Activated T-cell treated with anti-CD3 and anti-CD28 coated beads, Interleukin-2, amount 50 U/mL, for 4 hours (primary cell): Measurements from ENCODE around the gene FBLN5. TPM values are rescaled to one million over a fixed set of nuclear protein-coding genes. Genes with fewer than 3 reads are reported as not detected.

ENCODE experiments used
- ATAC-seq, 2 donors: fragments of 200-7000 bp; cut with Tn5 transposase; one replicate each; pipeline ENCODE4 v1.10.0; 2021
- DNase-seq: peaks from one replicate; pipeline ENCODE4 v3.0.0-alpha.2; 2020
- H3K27me3 Mint-ChIP-seq: one replicate; pipeline ENCODE4 v1.8.0; 2021; ENCODE audit warnings: low read depth, mixed read lengths
- H3K36me3 Mint-ChIP-seq: one replicate; pipeline ENCODE4 v1.8.0; 2022; ENCODE audit warnings: mixed read lengths; ENCODE audit not compliant: insufficient read depth
- H3K4me1 Mint-ChIP-seq: one replicate; pipeline ENCODE4 v1.8.0; 2021; ENCODE audit warnings: low read depth, mixed read lengths
- H3K4me3 Mint-ChIP-seq: one replicate; pipeline ENCODE4 v1.8.0; 2021; ENCODE audit warnings: mild to moderate bottlenecking, moderate library complexity, mixed read lengths
- H3K9me3 Mint-ChIP-seq: one replicate; pipeline ENCODE4 v1.8.0; 2021; ENCODE audit warnings: mixed read lengths
- total RNA-seq, 3 donors: library from RNA; stranded (reverse); gene quantifications; one replicate each; pipeline ENCODE4 v1.2.1, GENCODE V29; 2021

The FBLN5 gene
- total RNA-seq, 3 donors from 2014 or later, result 0.37 to 0.83 (median 0.60) TPM

DNA sequence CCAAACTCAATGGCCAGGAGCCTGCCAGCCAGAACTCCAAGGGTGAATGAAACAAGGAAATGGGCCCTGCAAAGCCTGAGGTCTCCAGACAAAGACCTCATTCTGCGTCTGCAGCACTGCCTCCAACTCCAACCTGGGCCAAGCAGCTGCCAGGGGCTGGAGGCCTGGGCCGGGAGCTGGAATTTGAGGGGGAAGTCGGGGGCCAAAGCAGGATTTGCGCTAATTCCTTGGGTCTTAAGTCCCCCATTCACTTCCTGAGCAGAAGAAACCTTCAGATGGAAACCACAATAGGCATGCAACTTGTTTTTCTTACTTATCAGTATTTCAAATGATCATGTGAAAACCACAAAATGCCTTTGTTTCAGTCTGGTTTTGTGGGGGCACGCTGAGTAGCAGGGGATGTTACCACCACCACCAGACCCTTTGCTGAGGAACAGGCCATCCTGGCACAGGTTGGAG, 57.2 kb downstream of the FBLN5 start:
- H3K27me3 Mint-ChIP-seq, result no peaks in the 10 kb centered on the region
- H3K4me1 Mint-ChIP-seq, result peaks cover 56% of the 10 kb centered on the region
- no peak overlapping the region for H3K4me3 Mint-ChIP-seq
- no peak for DNase-seq
- peak; percentile 30 to 40 for ATAC-seq
- no peaks in the 10 kb centered on the region for H3K9me3 Mint-ChIP-seq
- H3K36me3 Mint-ChIP-seq, result no peaks in the 10 kb centered on the region

DNA sequence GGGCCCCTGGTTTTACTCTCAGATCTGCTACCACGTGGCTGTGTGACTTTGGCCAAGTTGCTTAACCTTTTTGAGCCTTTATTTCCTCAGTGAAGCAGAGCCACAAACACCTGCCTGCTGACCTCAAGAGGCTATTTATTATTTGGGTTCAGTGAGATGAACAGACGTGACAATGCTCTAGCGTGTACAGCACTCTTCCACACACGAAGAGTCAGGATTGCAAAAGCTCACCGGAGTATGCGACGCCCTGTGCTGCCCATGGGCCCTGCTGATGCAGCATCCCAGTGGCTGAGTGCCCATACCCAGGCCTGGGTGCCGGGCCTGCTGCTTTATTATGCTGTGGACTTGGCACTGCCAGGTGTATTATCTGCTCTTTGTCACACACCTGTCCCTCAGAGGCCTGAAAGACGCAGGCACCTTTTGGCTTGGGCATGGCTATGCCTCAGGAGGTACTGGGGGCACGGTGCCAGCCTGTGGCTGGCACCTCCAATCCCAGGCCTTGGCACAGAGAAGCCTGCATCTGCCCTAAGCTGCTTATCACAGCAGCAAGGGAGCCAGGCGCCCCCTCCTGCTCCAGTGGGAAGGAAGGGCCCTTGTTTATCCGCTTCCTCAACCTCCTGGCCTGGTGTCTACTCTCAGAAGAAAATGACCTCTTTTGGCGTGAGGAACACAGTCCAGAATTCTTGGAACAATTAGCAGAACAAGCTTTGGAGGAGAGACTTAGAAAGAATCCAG, 57.9 kb downstream of the FBLN5 start:
- DNase-seq, result no peak
- ATAC-seq, result no peak
- Mint-ChIP-seq H3K4me1 (peaks cover 54% of the 10 kb centered on the region), H3K27me3 (no peaks in the 10 kb centered on the region), H3K4me3 (no peak overlapping the region), H3K36me3 (no peaks in the 10 kb centered on the region), H3K9me3 (no peaks in the 10 kb centered on the region)

GRCh38 chr14:91888641-91889476, 58.6 kb downstream of the FBLN5 start:
- ATAC-seq, result no peak
- DNase-seq, result no peak
- H3K9me3 Mint-ChIP-seq, result no peaks in the 10 kb centered on the region
- peaks cover 51% of the 10 kb centered on the region for H3K4me1 Mint-ChIP-seq
- H3K36me3 Mint-ChIP-seq, result no peaks in the 10 kb centered on the region
- no peak overlapping the region for H3K4me3 Mint-ChIP-seq
- no peaks in the 10 kb centered on the region for H3K27me3 Mint-ChIP-seq

- H3K9me3 Mint-ChIP-seq, result no peaks in the 10 kb centered on the region
- DNase-seq (no peak), ATAC-seq (no peak)
- no peaks in the 10 kb centered on the region for H3K27me3 Mint-ChIP-seq
- H3K36me3 Mint-ChIP-seq, result no peaks in the 10 kb centered on the region
- no peak overlapping the region for H3K4me3 Mint-ChIP-seq
- peaks cover 33% of the 10 kb centered on the region for H3K4me1 Mint-ChIP-seq
Measured at GRCh38 chr14:91886961-91887360, 60.5 kb downstream of the FBLN5 start.

DNA sequence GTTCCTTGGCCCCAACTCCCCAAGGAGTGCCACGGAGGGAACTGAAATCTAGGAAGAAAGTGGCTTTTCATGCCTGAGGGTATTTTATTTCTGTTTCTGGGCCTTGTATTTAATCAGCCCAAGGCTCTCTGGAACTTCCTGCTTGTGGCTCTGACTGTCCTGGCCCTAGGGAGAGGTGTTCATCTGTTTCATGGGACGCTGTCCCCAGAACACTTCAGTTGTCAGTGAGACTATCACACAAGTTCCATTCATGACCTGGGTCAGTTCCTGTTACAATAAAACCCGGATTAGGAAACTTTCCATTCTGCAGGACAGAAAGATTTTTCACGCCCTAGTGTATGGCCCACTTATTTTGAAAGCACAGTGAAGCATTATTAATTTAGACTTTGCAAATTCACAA, 61.7 kb downstream of the FBLN5 start:
- Mint-ChIP-seq H3K9me3 (no peaks in the 10 kb centered on the region), H3K4me1 (peaks cover 28% of the 10 kb centered on the region), H3K27me3 (no peaks in the 10 kb centered on the region), H3K36me3 (no peaks in the 10 kb centered on the region), H3K4me3 (no peak overlapping the region)
- ATAC-seq (no peak), DNase-seq (no peak)

DNA sequence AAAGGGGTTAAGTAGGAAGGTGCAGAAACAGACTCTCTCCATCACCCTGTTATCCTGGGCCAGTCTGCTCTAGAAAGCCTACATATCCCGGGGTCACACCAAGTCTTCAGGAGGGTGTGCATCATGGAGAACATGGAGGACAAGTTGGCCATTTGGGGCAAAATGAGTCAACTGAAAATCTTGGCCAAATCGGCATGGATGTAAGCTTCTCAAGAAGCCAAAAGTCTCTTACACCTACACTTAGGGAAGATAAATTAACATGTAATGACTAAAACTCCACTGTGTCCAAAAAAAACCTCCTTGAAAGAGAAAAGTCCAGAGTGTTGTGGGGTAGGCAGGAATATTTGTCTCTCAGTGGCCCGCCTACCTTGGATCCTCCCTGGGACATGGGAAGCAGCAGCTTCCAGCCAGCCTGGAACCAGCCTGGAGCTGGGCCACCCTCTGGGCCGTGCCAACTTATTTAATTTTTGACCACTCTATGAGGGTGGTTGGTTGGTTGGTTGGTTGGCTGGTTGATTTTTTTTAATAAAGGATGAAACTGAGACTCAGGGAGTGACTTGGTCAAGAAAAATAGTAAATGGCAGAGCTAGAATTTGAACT, 62.3 kb downstream of the FBLN5 start:
- Mint-ChIP-seq H3K9me3 (no peaks in the 10 kb centered on the region), H3K27me3 (no peaks in the 10 kb centered on the region)
- no peak for ATAC-seq

GRCh38 chr14:91884664-91885063, 62.8 kb downstream of the FBLN5 start:
- H3K9me3 Mint-ChIP-seq, result no peaks in the 10 kb centered on the region
- peaks cover 28% of the 10 kb centered on the region for H3K4me1 Mint-ChIP-seq
- ATAC-seq (no peak), DNase-seq (no peak)
- H3K27me3 Mint-ChIP-seq, result no peaks in the 10 kb centered on the region
- no peaks in the 10 kb centered on the region for H3K36me3 Mint-ChIP-seq
- H3K4me3 Mint-ChIP-seq, result no peak overlapping the region

More for the DNA sequence above, 62.3 kb downstream of the FBLN5 start:
- H3K36me3 Mint-ChIP-seq, result no peaks in the 10 kb centered on the region
- no peak for DNase-seq
- peaks cover 28% of the 10 kb centered on the region for H3K4me1 Mint-ChIP-seq
- no peak overlapping the region for H3K4me3 Mint-ChIP-seq

- H3K36me3 Mint-ChIP-seq, result no peaks in the 10 kb centered on the region
- no peak overlapping the region for H3K4me3 Mint-ChIP-seq
Measured at GRCh38 chr14:91883753-91884152, 63.7 kb downstream of the FBLN5 start.

DNA sequence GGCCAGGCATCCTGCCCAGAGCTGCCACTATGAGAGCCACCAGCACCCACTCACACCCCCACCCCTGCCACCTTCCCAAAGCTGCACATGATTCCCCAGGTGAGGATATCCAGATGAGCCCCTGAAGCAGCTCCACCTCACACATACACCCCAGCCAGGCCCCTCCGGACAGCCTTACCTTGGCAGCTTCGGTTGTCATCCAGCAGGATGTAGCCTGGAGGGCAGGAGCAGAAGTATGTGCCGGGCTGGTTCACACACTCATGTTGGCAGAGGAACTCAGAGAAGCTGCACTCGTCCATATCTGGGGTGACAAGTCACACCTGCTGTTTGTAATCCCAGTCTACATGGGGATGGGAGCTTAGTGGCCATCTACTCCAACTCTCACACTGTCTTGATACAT, 64.7 kb downstream of the FBLN5 start:
- H3K27me3 Mint-ChIP-seq, result no peaks in the 10 kb centered on the region
- DNase-seq (no peak), ATAC-seq (no peak)
- no peaks in the 10 kb centered on the region for H3K36me3 Mint-ChIP-seq
- no peaks in the 10 kb centered on the region for H3K9me3 Mint-ChIP-seq
- peaks cover 28% of the 10 kb centered on the region for H3K4me1 Mint-ChIP-seq
- no peak overlapping the region for H3K4me3 Mint-ChIP-seq

More at GRCh38 chr14:91883753-91884152, 63.7 kb downstream of the FBLN5 start:
- no peak for DNase-seq
- Mint-ChIP-seq H3K4me1 (peaks cover 25% of the 10 kb centered on the region), H3K27me3 (no peaks in the 10 kb centered on the region), H3K9me3 (no peaks in the 10 kb centered on the region)
- no peak for ATAC-seq

DNA sequence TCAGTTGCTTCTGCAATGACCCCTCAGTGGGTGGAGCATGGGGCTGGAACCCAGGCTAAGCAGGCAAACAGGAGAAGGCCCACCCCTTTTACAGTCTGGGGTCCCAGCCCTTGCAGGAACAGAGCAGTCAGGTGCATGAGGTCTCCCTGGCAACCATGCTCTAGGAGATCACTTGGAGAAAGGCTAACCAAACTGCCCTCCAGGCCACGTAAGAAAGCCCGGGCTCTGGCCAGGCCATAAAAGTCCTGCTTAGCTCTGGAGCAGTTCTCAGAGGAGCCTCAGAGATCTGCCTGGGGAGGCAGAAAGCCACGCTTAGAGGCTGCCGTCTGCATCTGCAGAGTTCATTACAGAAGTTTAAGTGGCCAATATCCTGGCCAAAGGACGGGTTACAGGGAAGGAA, 65.1 kb downstream of the FBLN5 start:
- H3K4me3 Mint-ChIP-seq, result no peak overlapping the region
- H3K36me3 Mint-ChIP-seq, result no peaks in the 10 kb centered on the region
- peaks cover 32% of the 10 kb centered on the region for H3K4me1 Mint-ChIP-seq
- H3K9me3 Mint-ChIP-seq, result no peaks in the 10 kb centered on the region
- ATAC-seq (no peak), DNase-seq (no peak)
- no peaks in the 10 kb centered on the region for H3K27me3 Mint-ChIP-seq

DNA sequence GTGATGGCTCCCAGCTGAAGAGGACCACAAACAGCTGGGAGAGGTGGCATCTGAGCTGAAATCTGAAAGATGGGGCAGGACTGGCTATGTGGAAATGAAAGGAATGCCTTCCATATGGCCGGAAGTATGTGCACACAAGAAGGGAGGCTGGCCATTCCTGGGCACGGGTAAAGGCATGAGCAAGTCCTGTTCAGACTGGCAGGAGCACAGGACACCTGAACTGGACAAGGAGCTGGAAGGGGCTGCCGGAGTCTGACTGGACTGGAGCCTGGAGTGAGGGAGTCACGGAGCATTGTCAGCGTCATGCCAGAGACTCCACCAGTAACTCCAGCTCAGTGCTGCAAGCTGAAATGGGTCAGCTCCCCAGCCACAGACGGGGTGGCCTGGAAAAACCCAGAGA, 68.3 kb downstream of the FBLN5 start:
- Mint-ChIP-seq H3K9me3 (no peaks in the 10 kb centered on the region), H3K27me3 (no peaks in the 10 kb centered on the region), H3K4me3 (no peak overlapping the region), H3K4me1 (peaks cover 61% of the 10 kb centered on the region), H3K36me3 (no peaks in the 10 kb centered on the region)
- ATAC-seq (no peak), DNase-seq (no peak)

DNA sequence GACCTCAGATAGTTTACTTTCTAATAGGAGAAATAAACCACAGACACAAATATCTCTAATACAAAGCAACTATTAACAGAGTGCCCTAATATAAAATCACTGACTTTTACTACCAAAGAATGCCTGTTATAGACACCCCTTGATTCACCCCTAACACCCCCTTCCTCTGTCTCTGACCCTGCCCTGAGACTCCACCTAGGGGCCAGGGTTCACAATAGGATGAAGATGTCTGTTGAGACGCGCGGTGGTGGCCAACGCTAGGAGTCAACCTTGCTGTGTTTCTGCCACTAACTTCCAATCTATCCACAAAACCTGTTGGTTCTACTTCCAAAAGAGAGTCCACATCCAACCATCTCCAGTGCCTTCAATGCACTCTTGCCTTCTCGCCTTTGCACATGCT, 69.2 kb downstream of the FBLN5 start:
- no peaks in the 10 kb centered on the region for H3K36me3 Mint-ChIP-seq
- no peak overlapping the region for H3K4me3 Mint-ChIP-seq
- H3K4me1 Mint-ChIP-seq, result peaks cover 70% of the 10 kb centered on the region
- no peak for ATAC-seq
- H3K27me3 Mint-ChIP-seq, result no peaks in the 10 kb centered on the region
- no peaks in the 10 kb centered on the region for H3K9me3 Mint-ChIP-seq
- DNase-seq, result no peak

GRCh38 chr14:91877376-91877915, 70.0 kb downstream of the FBLN5 start:
- H3K27me3 Mint-ChIP-seq, result no peaks in the 10 kb centered on the region
- DNase-seq (no peak), ATAC-seq (no peak)
- H3K4me3 Mint-ChIP-seq, result no peak overlapping the region
- H3K9me3 Mint-ChIP-seq, result no peaks in the 10 kb centered on the region
- no peaks in the 10 kb centered on the region for H3K36me3 Mint-ChIP-seq
- H3K4me1 Mint-ChIP-seq, result peaks cover 79% of the 10 kb centered on the region

GRCh38 chr14:91876492-91876891, 71.0 kb downstream of the FBLN5 start:
- H3K9me3 Mint-ChIP-seq, result no peaks in the 10 kb centered on the region
- H3K36me3 Mint-ChIP-seq, result no peaks in the 10 kb centered on the region
- H3K4me3 Mint-ChIP-seq, result no peak overlapping the region
- no peaks in the 10 kb centered on the region for H3K27me3 Mint-ChIP-seq
- DNase-seq (no peak), ATAC-seq (no peak)
- peaks cover 87% of the 10 kb centered on the region for H3K4me1 Mint-ChIP-seq
